Dedifferentiated amniotic fluid mesenchymal stem cell (primary cell): ENCODE data around the gene TRPV5.
"Not testable (repeated sequence)": the region's sequence is repeated elsewhere in the genome, so short reads cannot be mapped to it uniquely, and the experiment has no call there.

Source experiments
- DNase-seq: peaks from one replicate; pipeline ENCODE4 v3.0.0-alpha.2; 2016; ENCODE audit errors: extremely low spot score

Gene TRPV5

DNA sequence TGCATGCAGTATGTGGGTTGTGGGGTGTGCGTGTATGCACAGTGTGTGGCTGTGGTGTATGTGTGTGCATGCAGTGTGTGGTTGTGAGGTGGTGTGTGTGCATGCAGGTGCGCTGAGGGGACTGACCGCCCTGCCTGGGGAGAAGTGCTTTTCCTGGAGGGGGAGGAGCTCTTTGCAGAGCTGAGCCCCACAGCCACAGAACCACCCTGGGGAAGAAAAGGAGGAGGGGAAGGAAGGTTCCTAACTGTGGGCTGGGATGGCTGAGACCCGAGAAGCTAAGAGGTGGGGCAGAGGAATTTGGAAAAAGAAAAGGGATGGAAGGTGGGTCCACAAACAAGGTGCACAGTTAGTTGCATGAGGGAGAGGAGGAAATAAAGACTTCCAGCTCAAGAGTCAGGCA lies at the start of gene TRPV5:
TRPV5 (minus strand) TSS at position 123 of the 400 bp plus-strand sequence. CDS start 287 bp downstream, outside the sequence.
- no peak for DNase-seq

DNA sequence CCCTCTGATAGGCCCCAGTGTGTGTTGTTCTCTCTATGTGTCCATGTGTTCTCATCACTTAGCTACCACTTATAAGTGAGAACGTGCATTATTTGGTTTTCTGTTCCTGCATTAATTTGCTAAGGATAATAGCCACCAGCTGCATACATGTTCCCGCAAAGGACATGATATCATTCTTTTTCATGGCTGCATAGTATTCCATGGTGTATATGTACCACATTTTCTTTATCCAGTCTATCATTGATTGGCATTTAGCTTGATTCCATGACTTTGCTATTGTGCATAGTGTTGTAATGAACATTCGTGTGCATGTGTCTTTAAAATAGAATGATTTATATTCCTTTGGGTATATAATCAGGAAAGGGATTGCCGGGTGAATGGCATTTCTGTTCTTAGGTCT lies 44.9 kb upstream of the TRPV5 start:
- not testable (repeated sequence) for DNase-seq

DNA sequence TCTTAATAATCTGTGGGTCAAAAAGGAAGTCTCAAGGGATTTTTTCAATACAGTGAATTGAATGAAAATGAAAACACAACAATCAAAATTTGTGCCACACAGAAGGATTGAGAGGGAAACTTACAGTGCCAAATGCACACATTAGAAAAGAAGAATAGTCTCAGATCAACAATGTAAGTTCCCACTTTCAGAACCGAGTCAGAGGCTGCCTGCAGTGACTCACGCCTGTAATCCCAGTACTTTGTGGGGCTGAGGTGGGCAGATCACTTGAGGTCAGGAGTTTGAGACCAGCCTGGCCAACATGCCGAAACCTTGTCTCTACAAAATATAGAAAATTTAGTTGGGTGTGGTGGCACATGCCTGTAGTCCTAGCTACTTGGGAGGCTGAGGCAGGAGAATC lies 41.1 kb upstream of the TRPV5 start:
- no peak for DNase-seq

DNA sequence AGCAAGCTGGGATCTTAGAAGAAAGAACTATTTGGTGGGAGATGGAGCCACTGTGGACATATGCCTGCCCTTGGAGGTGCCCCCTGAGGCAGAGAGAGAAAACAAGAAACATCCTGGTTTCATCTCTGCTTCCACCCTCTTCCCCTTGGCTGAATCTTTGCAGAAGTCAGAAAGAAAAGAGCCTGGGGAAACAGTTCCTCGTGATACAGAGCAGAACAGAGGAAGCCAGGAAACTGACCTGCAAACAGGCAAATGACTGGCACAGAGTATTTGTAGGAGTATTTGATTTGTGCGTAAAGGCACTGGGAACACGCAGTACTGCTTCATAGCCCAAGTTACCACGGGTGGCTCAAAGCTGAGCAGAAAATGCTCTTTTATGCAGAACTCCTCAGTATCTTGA lies 35.6 kb upstream of the TRPV5 start:
- no peak for DNase-seq

DNA sequence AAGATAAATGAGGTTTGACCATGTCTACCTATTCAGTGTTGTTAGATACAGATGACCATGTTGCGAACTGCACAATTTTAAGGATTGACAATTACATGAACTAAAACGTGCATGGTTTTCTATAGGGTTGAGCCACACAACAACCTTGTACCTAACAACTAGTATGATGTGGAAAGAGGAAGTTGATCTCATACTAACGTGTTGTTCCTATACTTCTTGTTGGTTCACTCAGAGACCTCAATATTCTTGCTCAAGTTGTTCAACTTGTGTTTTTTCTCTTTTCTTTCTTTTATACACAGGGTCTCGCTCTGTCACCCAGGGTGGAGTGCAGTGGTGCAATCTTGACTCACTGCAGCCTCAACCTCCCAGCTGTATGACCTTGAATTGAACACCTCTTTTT lies 34.7 kb upstream of the TRPV5 start:
- DNase-seq = no peak

DNA sequence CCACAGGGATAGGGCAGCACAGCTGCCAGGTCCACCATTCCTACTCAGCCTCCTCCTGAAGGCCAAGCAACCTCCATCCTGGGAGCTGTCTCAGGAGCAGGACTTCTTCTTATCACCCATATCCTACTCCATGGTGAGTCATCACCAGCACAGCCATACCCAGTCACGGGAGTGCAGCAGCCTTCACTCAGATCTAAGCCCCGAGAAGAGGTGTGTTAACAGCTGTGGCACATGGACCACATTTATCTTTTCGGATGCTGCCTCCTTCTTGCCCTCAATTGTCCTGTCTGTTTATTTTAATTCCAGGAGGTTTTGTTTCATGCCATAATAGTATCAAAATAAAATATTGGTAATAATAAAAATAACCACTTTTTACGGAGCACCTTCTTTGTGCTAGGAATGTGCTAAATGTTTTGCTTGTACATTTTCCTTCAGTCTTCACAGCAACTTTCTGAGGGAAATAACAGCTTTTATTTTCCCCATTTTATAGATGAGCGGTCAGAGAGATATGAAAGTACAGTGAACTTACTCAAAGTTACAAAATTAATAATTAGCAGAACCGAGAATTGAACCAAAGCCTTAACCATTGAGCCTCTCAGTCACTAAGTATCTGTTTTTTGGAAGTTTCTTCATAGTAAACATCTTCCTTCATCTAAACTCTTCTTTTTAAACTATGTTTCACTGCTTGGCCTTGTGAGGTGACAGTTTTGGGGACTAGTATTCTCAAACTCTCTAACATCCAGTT lies 31.1 kb upstream of the TRPV5 start:
- DNase-seq = no peak

DNA sequence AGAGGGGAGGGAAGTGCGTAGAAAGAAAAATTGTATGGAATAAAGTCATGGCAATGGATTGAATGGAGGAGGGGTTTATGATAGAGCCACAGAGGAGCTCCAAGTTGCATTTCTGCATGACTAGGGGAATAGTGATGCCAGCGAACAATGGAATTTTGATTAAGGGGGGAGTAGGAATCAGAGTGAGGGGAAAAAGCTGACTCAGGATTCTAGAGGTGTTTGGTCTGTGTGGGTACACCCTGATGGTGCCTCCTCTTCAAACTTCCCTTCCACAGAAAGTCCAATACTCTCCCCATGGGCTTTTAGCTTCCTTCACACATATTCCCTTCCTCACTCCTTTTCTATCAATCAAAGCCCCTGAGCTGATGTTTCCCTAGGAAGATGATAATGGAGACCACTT lies 30.4 kb upstream of the TRPV5 start:
- DNase-seq = no peak

DNA sequence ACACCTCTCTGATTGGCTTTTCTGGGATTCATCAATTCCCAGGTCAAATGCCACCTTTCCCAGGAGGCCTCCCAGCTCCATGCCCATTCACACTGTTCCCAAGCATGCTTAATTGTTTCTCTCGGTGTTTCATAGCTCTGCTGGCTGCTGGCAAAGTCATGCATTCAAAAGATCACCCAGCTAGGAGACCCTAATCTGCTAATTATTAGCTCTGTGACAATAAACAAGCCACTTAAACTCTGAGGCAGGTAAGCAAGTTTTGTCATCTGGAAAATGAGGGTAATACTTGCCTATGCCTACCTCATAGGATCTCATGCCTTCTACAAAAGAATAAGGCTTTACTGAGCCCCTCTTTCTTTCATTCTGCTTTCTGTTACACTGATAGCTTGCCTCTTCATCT lies 29.4 kb upstream of the TRPV5 start:
- DNase-seq = no peak

DNA sequence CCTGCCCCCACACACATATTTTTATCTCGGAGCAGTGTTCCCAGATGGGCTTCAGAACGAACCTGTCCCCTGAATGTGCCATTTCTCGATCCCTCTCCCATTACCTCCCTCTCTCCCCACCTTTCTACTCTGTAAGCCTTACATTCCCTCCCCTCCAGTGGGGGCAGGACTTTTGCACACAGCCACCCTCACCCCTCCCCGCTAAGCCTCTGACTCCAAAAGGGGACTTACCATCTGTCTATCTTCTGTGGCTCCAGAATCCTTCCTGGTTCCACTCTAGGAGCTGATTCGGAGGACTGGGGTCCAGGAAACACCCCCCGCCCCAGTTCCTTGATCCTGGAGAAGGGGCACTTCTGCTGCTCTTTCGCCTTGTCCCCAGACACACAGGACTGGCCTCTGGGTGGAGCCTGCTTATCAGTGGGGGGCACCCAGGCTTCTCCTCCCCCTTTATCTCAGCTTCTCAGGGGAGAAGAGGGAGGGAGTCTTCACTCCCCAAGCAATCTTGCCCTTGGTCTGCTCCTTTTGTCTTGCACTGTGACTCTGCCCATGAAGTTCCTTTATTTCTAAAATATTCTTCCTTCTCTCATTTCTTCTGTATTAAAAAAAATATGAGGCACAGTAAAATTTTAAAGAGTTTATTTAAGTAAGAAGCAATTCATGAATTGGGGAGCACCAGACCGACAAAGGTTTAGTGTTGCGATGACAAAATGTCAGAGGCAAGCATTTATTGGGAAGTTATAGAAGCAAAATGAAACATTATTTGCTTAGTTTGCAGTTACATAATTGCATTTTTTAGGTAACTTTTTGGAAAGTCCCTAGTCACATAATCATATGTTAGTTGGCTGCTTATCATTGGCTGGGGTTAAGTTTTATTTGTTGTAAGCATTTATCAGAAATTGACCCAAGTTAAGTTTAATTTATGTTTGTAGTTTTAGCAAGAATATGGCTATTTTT lies 28.7 kb upstream of the TRPV5 start, which contains the start of gene KEL:
KEL (minus strand) TSS at position 391 of the 954 bp plus-strand sequence; CDS start at position 234, 157 bp downstream.
- DNase-seq = no peak

DNA sequence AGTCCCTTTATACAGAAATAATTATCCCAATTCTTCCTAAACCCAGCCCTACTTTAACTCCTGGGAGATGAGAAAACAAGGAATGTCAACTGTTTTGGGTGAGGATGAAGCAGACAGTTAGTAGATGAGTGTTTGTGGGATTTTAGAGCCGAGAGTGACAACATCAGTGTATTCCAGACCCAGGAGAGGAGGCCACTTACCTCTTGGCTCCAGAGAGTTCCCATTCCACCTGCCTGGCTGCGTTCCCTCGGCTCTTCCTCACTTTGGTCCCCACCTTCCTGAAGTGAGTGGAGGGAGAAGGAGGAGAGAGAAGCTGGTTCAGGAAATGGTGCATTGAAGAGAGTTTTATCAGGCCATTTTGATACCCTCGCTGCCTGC lies 28.0 kb upstream of the TRPV5 start:
- no peak for DNase-seq

DNA sequence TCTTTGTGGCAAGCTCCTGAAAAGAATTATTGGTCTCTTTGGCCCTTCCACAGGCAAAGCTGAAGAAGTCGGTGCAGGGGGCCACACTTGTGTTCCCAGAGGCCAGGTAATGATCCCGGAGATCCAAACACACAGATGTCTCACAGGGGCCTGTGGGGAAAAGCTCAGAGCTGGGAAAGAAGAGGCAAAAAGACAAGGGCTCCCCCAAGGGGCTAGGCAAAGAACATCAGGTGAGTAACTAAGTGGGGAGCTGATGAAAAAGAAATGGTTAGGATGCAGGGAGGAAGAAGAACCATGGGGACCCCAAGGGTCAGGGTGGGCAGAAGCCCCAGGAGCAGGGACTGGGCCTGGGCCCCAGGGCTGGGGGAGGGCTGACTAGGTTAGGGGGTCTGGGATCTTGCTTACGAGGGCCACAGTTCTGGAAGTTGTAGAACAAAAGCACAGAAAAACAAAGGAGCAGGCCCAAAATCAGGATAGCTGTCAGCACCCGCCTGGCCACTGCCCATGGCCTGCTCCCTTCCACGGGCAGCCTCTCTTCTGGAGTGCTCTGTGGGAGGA lies 27.5 kb upstream of the TRPV5 start:
- DNase-seq = no peak

DNA sequence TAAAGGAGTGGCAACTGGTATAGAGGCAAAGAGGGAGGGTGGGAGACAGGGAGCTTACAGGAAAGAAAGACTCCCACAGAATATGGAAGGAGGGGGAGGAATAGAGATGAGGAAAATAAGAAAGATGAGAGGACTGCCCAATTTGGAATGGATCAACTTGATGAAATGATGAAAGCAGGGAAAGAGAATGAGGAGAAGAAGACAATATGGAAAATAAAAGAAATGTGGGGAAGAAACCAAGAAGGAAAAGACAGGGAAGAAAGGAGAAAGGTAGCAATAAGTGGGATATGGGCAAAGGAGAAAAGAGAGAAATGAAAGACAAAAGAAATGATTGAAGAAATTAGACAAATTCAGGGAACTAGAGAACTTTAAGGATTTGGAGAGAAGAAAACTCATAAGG lies 25.7 kb upstream of the TRPV5 start:
- DNase-seq = no peak

DNA sequence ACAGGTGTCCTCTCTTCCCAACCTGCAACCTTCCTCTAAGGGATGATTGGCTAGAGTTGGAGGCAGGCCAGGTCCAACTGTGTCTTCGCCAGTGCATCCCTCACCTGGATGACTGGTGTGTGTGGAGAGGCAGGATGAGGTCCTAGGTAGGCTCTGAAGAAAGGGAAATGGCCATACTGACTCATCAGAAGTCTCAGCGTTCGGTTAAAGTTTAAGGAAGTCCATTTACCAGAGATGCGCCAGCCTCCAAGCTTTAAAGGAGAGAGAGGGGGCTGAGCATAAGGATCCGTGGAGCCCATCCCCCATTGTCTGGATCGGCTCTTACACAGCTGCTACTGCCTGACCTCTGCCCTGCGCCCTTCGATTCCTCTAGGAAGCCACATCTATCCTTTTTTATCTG lies 24.2 kb upstream of the TRPV5 start:
- no peak for DNase-seq

DNA sequence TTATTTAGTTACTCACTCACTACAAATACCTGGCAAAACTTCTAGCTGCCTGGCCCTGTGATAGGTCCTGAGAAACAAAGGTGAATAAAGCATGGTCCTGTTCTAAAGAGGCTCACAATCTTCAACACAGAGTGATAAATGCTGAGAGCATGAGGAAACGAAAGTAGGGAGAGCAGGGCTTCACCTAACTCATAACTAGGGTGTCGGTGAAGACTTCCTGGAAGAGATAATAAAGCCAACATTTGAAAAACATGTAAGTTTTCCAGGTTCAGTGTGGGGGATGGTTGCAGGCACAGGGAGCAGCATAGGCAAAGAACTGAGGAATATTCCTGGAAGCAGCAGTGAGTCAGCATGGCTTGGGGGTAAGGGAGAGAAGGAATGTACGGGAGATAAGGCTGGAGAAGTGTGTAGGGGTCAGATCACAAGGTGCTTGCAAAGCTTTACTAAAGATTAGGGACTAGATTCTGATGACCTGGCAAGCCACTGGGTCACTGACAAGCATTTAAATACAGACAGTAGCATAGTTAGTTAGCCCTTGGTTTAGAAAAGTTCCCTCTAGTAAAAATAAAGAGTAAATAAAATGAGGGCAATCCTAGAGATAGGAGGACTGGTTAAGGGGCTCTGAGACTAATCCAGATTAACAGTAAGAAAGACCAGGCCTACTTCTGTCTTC lies 23.5 kb upstream of the TRPV5 start:
- DNase-seq = no peak

DNA sequence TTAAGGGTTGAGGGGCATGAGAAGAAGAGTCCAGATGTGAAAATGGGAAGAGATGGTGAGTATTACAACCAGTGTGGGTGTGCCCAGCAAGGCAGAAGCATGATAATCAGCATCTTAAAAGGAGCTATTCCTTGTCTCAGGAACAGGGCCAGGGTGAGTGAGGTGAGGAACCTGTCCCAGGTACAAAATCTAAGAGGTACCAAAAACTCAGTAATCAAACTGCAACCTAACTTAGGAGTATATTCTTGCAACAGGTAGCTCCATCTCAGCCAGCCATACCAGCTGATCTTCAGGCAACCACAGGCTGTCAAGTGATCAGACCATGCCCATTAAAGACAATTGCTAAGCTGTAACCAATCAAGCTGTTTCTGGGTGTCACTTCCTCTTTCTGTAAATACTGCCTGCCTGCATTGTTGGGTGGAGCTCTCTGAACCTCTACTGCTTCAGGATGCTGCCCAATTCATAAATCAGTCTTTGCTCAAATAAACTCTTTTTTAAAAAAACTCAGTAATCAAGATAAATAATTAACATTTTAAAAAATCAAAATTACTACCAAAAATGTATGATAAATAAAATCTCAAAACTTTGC lies 21.2 kb upstream of the TRPV5 start:
- DNase-seq = no peak

DNA sequence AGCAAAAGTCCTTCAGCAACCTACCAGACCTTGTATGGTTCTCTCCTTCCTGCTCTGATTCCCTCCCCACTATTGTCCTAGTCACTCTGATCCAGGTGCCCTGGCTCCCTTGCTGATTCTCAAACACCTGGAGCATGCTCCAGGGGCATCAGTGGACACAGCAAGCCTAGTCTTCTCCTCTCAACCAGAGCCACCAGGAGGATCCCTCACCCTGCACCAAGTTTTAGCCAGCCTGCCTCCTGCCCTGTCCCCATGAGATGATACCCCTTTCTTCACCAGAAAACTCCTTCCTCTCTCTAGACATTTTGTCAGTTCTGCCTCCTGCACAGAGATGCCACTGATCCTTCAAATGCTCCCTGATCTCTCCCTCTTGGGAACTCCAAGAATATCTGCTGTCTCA lies 16.7 kb upstream of the TRPV5 start:
- DNase-seq = no peak

DNA sequence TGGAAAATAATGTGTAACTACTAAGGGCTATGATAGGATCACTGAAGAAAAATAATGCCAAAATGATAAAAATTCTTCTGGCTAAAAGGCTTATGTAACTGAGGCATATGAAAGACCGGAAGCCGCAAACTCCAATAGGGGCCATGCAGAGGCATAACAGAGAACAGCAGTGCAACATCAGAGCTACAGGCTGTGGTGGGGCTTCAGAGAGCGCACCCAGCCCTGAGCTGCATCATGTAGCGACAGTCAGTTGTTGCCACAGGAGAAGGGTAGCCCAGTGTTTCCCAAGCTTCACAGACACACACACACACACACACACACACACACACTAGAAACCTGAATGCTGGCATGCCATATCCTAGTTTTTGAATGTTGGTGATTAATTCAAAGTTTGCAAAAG lies 15.1 kb upstream of the TRPV5 start:
- DNase-seq = no peak

DNA sequence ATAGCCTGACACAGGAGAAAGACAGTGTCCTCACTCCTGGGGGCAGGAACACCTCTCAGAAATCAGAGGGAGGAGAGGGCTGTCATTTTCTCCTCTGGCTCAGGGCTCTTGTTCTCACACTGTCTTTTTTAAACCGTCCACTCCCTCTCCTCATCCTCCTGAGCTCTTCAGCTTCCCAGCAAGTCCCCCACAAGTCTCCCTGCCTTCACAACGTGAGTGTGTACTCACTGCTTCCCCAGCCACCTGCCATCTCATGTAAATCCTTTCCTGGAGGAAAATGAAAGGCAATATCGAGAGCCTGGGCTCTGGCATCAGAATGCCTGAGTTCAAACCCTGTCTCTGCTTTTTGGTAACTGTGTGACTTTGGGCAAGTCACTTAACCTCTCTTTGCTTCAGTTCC lies 11.5 kb upstream of the TRPV5 start:
- no peak for DNase-seq

DNA sequence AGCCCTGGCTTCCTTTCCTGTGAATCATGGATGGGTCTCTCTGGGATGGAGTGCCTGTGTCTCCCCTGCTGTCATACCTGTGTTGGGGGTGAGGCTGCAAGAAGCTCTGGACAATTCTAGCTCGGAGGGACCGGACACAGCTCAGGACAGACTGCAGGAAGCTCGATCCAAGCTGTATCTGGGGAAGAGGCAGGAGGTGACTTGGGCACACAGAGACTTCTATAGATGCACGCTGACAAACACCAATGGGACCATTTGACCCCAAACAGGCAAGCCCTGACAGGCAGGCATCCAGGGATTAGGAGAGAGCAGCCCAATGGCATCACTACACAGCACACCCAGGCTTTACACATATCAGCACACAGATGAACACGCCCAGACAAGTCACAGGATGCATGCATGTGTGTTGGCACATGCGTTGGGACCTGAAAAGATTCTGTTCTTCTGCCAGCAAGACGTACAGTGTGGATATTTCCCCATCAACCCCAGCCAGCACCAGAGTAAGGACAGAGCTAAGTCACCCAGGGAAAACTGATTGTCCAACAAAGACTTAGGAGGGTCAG lies 10.2 kb upstream of the TRPV5 start:
- no peak for DNase-seq

DNA sequence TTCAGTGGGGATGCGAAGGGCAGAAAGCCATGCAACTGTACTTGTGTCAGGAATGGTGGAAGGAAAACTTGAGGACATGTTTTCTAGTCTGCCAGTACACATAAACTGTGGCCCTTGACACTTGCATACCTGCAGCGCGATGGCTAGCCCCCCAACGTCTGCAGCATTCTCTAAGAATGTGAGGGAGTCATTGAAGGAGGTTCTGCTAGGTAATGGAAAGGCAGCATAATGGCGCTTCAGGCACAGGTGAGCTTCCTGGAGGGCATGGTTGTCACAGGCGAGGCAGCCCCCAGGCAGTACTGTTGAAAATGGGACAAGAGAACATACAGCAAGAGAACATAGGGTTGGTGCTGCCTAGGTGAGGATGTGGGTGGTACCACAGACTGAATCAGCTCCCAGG lies 9.2 kb upstream of the TRPV5 start:
- DNase-seq = no peak

DNA sequence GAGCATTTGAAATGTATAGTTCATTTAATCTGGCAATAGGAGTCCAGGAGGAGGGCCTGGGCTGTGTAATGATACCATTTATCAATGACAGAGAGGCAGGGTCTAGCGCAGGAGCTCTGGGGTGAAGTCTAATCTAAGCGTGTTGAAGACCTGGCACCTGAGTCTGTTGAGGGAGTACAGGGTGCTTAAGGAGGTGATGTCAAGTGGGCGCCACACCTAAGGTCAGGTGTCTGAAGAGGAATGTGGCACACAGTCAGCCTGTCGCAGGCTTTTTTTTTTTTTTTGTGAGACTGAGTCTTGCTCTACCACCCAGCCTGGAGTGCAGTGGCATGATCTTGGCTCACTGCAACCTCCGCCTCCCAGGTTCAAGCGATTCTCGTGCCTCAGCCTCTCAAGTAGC lies 8.0 kb upstream of the TRPV5 start:
- no peak for DNase-seq
